HEK293T (cell line): ENCODE results near the gene ZNF764.

Experiments
- CTCF ChIA-PET: fragments of 350-600 bp; formaldehyde crosslinking; extraction: SDS; loops from one replicate; lab custom pipeline; 2021; ENCODE audit warnings: antibody characterized with exemption, inconsistent platforms; lab: Yijun Ruan, JAX
- POLR2A ChIA-PET: fragments of 350-600 bp; formaldehyde crosslinking; extraction: SDS; loops from one replicate; lab custom pipeline; 2020; ENCODE audit warnings: antibody characterized with exemption, inconsistent platforms; lab: Yijun Ruan, JAX
- DNase-seq: peaks from one replicate; pipeline ENCODE4 v3.0.0; 2012; ENCODE audit warnings: mixed read lengths; ENCODE audit errors: extremely low spot score
- ARNT ChIP-seq: fragments of 450-650 bp; IDR thresholded peaks from 2 replicates; pipeline ENCODE4 v1.6.1; 2017; ENCODE audit warnings: mild to moderate bottlenecking
- BHLHE40 ChIP-seq: fragments of 450-650 bp; IDR thresholded peaks from 2 replicates; pipeline ENCODE4 v1.6.1; 2016; ENCODE audit warnings: mild to moderate bottlenecking, moderate library complexity, borderline replicate concordance
- CTBP1 ChIP-seq: fragments of 450-650 bp; IDR thresholded peaks from 2 replicates; pipeline ENCODE4 v1.6.1; 2016; ENCODE audit warnings: borderline replicate concordance
- ELF4 ChIP-seq: fragments of 450-650 bp; IDR thresholded peaks from 2 replicates; pipeline ENCODE4 v1.6.1; 2017; ENCODE audit warnings: antibody characterized with exemption
- FOXA1 ChIP-seq: fragments of 450-650 bp; IDR thresholded peaks from 2 replicates; pipeline ENCODE4 v1.6.1; 2016; ENCODE audit warnings: mild to moderate bottlenecking
- FOXK2 ChIP-seq: fragments of 450-650 bp; IDR thresholded peaks from 2 replicates; pipeline ENCODE4 v1.6.1; 2016; ENCODE audit warnings: mild to moderate bottlenecking
- FOXM1 ChIP-seq: fragments of 450-650 bp; IDR thresholded peaks from 2 replicates; pipeline ENCODE4 v1.6.1; 2017; ENCODE audit warnings: mild to moderate bottlenecking, borderline replicate concordance
- HDGF ChIP-seq: fragments of 450-650 bp; IDR thresholded peaks from 2 replicates; pipeline ENCODE4 v1.6.1; 2017; ENCODE audit warnings: antibody characterized with exemption, borderline replicate concordance
- L3MBTL2 ChIP-seq: fragments of 450-650 bp; conservative IDR thresholded peaks from 2 replicates; pipeline ENCODE4 v1.6.1; 2016; ENCODE audit warnings: mild to moderate bottlenecking
- LEF1 ChIP-seq: fragments of 450-650 bp; IDR thresholded peaks from 2 replicates; pipeline ENCODE4 v1.6.1; 2017; ENCODE audit warnings: mild to moderate bottlenecking, borderline replicate concordance
- NFRKB ChIP-seq: fragments of 450-650 bp; IDR thresholded peaks from 2 replicates; pipeline ENCODE4 v1.6.1; 2016; ENCODE audit warnings: mild to moderate bottlenecking, moderate library complexity
- SP1 ChIP-seq: fragments of 450-650 bp; IDR thresholded peaks from 2 replicates; pipeline ENCODE4 v1.6.1; 2017
- SUZ12 ChIP-seq: fragments of 450-650 bp; IDR thresholded peaks from 2 replicates; pipeline ENCODE4 v1.6.1; 2016; ENCODE audit warnings: mild to moderate bottlenecking
- TARDBP ChIP-seq: fragments of 450-650 bp; IDR thresholded peaks from 2 replicates; pipeline ENCODE4 v1.6.1; 2016
- ZNF384 ChIP-seq: fragments of 450-650 bp; IDR thresholded peaks from 2 replicates; pipeline ENCODE4 v1.6.1; 2016
- TF ChIP-seq, protein P1 (sequence below): fragments of 450-650 bp; IDR thresholded peaks from 2 replicates; pipeline ENCODE4 v1.6.1; 2016

Gene ZNF764

DNA sequence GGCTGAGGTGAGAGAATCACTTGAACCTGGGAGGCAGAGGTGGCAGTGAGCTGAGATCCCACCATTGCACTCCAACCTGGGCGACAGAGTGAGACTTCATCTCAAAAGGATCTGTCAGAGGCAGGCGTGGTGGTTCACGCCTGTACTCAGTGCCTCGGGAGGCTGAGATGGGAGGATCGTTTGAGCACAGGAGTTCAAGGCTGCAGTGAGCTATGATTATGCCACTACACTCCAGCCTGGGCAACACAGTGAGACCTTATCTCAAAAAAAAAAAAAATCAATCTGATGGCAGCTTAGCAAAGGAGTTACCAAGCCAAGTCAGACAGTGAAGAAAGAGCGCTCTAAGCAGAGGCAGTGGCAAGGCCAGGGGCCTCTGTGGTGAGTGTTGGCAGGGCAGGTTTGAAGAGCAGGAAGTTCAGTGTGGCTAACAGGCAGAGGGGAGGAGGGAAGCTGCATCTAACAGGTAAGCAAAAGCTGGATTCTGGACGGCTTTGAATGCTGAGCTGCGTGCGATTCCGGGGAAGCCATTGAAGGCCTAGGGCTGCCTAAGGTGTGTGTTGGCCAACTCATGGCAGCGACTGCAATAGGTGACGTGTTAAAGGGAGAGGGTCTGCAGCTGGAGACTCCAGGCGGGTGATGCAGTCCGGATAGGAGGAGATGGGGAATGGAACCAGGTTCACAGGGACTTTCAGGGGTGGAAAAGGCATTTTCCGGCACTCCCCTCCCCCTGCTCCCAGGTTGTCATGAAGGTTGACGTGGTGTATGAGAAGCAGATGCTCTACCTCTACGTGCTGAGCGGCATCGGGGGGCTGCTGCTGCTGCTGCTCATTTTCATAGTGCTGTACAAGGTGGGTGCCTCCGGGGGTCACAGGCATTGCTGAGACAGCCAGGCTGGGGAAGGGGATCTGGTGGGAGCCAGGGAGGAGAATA lies 38.8 kb downstream of the ZNF764 start:
- no peak for DNase-seq
- no peak for TF ChIP-seq LEF1
- TF ChIP-seq SUZ12 = no peak
- TF ChIP-seq BHLHE40 = no peak
- TF ChIP-seq FOXK2 = no peak
- POLR2A ChIA-PET = interaction anchor here (1.1 to 2.0 kb wide), 5 partner anchors 10 to 89 kb away, joined by 3 to 7 read pairs (median 5); partner anchors contain the start of genes DCTPP1, SEPHS2 and ZNF764
- CTCF ChIA-PET = interaction anchor here (1.8 kb wide), 1 partner anchor 89 kb away, joined by 8 read pairs; the partner anchor contains the start of gene DCTPP1

- TF ChIP-seq FOXM1 (no peak), FOXA1 (no peak), ELF4 (no peak), FOXK2 (no peak), L3MBTL2 (no peak), HDGF (no peak), NFRKB (no peak), LEF1 (no peak), TARDBP (no peak), ARNT (no peak), ZNF384 (no peak), CTBP1 (no peak), BHLHE40 (no peak), SUZ12 (no peak), SP1 (no peak)
- TF ChIP-seq, protein P1, sequence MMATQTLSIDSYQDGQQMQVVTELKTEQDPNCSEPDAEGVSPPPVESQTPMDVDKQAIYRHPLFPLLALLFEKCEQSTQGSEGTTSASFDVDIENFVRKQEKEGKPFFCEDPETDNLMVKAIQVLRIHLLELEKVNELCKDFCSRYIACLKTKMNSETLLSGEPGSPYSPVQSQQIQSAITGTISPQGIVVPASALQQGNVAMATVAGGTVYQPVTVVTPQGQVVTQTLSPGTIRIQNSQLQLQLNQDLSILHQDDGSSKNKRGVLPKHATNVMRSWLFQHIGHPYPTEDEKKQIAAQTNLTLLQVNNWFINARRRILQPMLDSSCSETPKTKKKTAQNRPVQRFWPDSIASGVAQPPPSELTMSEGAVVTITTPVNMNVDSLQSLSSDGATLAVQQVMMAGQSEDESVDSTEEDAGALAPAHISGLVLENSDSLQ = no peak
- CTCF ChIA-PET = interaction anchor here (1.8 kb wide), 1 partner anchor 89 kb away, joined by 8 read pairs; the partner anchor contains the start of gene DCTPP1
- POLR2A ChIA-PET = interaction anchor here (1.1 to 2.0 kb wide), 5 partner anchors 10 to 89 kb away, joined by 3 to 7 read pairs (median 5); partner anchors contain the start of genes DCTPP1, SEPHS2 and ZNF764
- no peak for DNase-seq
These were observed 39.6 kb downstream of the ZNF764 start for GRCh38 chr16:30518552-30518951.

DNA sequence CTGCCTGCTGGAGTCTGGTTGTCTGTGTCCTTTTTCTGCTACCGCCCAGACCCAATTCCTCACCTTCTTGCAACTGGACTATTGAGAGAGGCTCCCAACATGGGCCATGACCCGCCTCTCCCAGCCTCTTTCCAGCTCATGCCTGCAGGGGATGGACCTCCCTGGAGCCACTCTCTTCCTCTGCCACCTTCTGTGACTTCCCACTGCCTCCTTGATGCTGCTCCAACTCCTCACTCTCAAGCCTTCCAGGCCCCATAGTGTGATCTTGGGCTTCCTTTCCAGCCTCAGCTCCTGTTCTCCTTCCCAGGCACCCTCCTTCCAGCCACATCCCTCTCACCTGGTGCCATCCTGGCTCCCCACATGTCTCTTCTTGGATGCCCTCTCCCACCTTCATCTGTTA lies 42.9 kb downstream of the ZNF764 start:
- CTCF ChIA-PET = no interaction called here
- TF ChIP-seq LEF1 (no peak), FOXM1 (no peak), ZNF384 (no peak), CTBP1 (no peak), ELF4 (no peak), HDGF (no peak), TARDBP (no peak), FOXA1 (no peak), FOXK2 (no peak), BHLHE40 (no peak), NFRKB (no peak), ARNT (no peak), L3MBTL2 (no peak), SUZ12 (no peak), SP1 (no peak)
- TF ChIP-seq, protein P1 = no peak
- DNase-seq = no peak
- POLR2A ChIA-PET = interaction anchor here (2.0 kb wide), 1 partner anchor 10 kb away, joined by 8 read pairs; no protein-coding TSS in a partner anchor

GRCh38 chr16:30511509-30511908 lies 46.7 kb downstream of the ZNF764 start:
- ChIA-PET POLR2A (interaction anchor here (1.4 to 3.3 kb wide), 2 partner anchors 11 to 13 kb away, joined by 4 to 19 read pairs; no protein-coding TSS in a partner anchor), CTCF (interaction anchor here (1.2 kb wide), 1 partner anchor 17 kb away, joined by 3 read pairs; no protein-coding TSS in a partner anchor)
- DNase-seq = no peak
- TF ChIP-seq TARDBP (no peak), LEF1 (no peak), FOXM1 (no peak), BHLHE40 (no peak), FOXK2 (no peak), ELF4 (no peak), SP1 (no peak), FOXA1 (no peak), ARNT (no peak), NFRKB (no peak), SUZ12 (no peak)

DNA sequence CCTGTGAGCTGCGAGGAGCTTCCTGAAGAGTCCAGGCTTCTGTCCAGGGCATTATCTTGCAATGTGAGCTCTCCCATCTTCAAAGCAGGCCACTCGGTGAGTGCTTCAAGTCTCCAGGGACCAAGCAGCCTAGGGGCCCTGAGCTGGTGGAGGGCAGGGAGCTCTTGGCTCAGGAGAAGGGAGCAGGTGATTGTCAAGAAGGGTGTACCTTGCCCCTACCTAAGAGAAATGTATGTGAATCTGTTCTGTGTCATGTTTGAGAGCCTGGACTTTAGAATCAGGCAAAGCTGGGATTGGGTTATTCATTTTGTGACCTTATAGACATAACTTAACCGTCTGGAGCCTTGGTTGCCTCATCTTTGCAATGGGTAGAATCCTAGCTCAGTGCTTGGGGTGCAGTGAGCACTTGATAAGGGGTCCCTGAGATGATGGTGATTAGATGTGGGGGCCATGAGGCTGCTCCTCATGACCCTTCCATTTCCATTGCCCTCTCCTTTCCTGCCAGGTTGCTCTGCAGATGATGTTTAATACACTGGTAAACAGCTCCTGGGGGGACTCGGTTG lies 47.7 kb downstream of the ZNF764 start:
- DNase-seq = no peak
- POLR2A ChIA-PET = interaction anchor here (0.9 to 3.3 kb wide), 5 partner anchors 12 to 62 kb away, joined by 3 to 19 read pairs (median 4); partner anchors contain the start of gene ZNF747
- TF ChIP-seq FOXM1 = no peak
- no peak for TF ChIP-seq ARNT
- no peak for TF ChIP-seq SP1
- TF ChIP-seq TARDBP = no peak
- no peak for TF ChIP-seq HDGF
- no peak for TF ChIP-seq SUZ12
- TF ChIP-seq FOXA1 = no peak
- TF ChIP-seq ZNF384 = no peak
- no peak for TF ChIP-seq ELF4
- no peak for TF ChIP-seq FOXK2
- TF ChIP-seq, protein P1 = no peak
- TF ChIP-seq LEF1 = no peak
- no peak for TF ChIP-seq BHLHE40
- TF ChIP-seq NFRKB = no peak
- TF ChIP-seq L3MBTL2 = no peak
- no peak for TF ChIP-seq CTBP1
- CTCF ChIA-PET = interaction anchor here (0.6 to 1.2 kb wide), 2 partner anchors 16 to 100 kb away, joined by 3 to 5 read pairs; no protein-coding TSS in a partner anchor
